Transverse colon (tissue), 3 donors: Measurements from ENCODE around the gene ZNF146.
"Not testable (repeated sequence)": the region's sequence is repeated elsewhere in the genome, so short reads cannot be mapped to it uniquely, and the experiment has no call there.

Experiments used
- POLR2A ChIP-seq: fragments of 450-650 bp; IDR thresholded peaks from one replicate; pipeline ENCODE4 v1.6.1; 2016; ENCODE audit warnings: antibody characterized with exemption, mild to moderate bottlenecking, moderate library complexity
- TF ChIP-seq, protein P1 (sequence below), 5 experiments: fragments of 200-600 bp in 3 of 5; fragments of 450-650 bp in 2 of 5; sonication (generic) in 3 of 5; IDR thresholded peaks; 1 replicate in 2 of 5; 2 replicates in 3 of 5; pipeline ENCODE4 v1.5.1; 2016 to 2017; ENCODE audit warnings: antibody characterized with exemption in 5 of 5, inconsistent platforms in 3 of 5, mild to moderate bottlenecking in 2 of 5, moderate library complexity in 1 of 5

DNA sequence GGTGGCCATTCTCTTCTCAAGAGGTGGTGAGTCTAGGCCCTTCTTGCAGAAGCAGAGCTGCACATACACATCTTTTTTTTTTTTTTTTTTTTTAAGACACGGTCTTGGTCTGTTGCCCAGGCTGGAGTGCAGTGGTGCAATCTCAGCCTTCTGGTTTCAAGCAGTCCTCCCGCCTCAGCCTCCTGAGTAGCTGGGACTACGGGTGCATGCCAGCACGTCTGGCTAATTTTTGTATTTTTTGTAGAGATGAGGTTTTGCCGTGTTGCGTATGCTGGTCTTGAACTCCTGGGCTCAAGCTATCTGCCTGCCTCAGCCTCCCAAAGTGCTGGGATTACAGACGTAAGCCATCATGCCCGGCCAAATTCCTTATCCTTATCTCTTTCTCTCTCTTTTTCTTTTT is 41.1 kb upstream of the ZNF146 start:
- TF ChIP-seq POLR2A = not testable (repeated sequence)
- TF ChIP-seq, protein P1, sequence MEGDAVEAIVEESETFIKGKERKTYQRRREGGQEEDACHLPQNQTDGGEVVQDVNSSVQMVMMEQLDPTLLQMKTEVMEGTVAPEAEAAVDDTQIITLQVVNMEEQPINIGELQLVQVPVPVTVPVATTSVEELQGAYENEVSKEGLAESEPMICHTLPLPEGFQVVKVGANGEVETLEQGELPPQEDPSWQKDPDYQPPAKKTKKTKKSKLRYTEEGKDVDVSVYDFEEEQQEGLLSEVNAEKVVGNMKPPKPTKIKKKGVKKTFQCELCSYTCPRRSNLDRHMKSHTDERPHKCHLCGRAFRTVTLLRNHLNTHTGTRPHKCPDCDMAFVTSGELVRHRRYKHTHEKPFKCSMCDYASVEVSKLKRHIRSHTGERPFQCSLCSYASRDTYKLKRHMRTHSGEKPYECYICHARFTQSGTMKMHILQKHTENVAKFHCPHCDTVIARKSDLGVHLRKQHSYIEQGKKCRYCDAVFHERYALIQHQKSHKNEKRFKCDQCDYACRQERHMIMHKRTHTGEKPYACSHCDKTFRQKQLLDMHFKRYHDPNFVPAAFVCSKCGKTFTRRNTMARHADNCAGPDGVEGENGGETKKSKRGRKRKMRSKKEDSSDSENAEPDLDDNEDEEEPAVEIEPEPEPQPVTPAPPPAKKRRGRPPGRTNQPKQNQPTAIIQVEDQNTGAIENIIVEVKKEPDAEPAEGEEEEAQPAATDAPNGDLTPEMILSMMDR (IDR thresholded peaks at IDR 0.05) = not testable (repeated sequence)
